ENCODE measurements around the gene GABRA5. TPM values are rescaled to one million over a fixed set of nuclear protein-coding genes. Genes with fewer than 3 reads are reported as not detected.

Gene GABRA5
- total and polyA plus RNA-seq, 2 of the 4 experiments (the other 2 are of a cell fraction) = 4.0 to 7.3 TPM

DNA sequence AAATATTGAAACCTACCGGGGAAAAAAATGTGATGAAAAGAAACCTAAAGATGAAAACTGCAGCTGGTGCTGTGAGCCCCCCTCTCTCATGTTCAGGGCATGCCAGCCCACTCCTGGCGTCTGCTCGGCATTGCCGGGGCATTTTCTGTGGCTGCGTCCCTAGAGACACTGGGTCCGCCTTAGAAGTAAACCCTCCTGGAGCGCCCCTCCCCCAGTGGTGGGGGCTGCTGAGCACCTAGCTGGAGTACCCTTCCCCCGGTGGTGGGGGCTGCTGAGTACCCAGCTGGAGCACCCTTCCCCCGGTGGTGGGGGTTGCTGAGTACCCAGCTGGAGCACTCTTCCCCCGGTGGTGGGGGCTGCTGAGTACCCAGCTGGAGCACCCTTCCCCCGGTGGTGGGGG lies 24.5 kb upstream of the GABRA5 start:
- no peak overlapping the region for H2BK20ac ChIP-seq (ENCODE audit: low read depth, low read length)
- no peak overlapping the region for H2AK9ac ChIP-seq (replicated peaks; ENCODE audit: low read depth, low read length, poor library complexity)
- H3K79me1 ChIP-seq (ENCODE audit: low read depth in 1 of 2, low read length in 2 of 2) = no peaks in the 10 kb centered on the region
- H3K4me1 ChIP-seq (ENCODE audit: control insufficient read depth, insufficient read depth, low read length) = no peaks in the 10 kb centered on the region
- H3K18ac ChIP-seq (ENCODE audit: low read depth, low read length) = no peak overlapping the region
- no peak overlapping the region for H3K56ac ChIP-seq (ENCODE audit: extremely low read depth, insufficient read depth, low read length)
- H3K36me3 ChIP-seq (ENCODE audit: control insufficient read depth, insufficient read depth, low read length) = no peaks in the 10 kb centered on the region
- peaks cover 5% of the 10 kb centered on the region; the same call in 1 of the 2 replicates for H3K9me3 ChIP-seq (ENCODE audit: control insufficient read depth, insufficient read depth, low read length)
- H3K9ac ChIP-seq (ENCODE audit: low read depth, low read length) = no peak overlapping the region
- H3K27me3 ChIP-seq (ENCODE audit: control insufficient read depth, insufficient read depth, low read length) = no peaks in the 10 kb centered on the region
- ChIA-PET CTCF (no interaction called here), POLR2A (ENCODE audit: unreplicated experiment) (no interaction called here)
- H3K4ac ChIP-seq (ENCODE audit: low read depth, low read length) = no peak overlapping the region
- no peak overlapping the region for H2BK5ac ChIP-seq (ENCODE audit: low read depth, low read length, poor library complexity, severe bottlenecking)
- H4K5ac ChIP-seq (ENCODE audit: low read depth, low read length) = no peak overlapping the region
- no peak overlapping the region for H2BK15ac ChIP-seq (ENCODE audit: low read depth, low read length)
- in situ Hi-C loops (cut with MboI; ENCODE audit: low sequenced_read_pairs) (no loop called here), dilution Hi-C loops (cut with HindIII; ENCODE audit: low sequenced_read_pairs, unreplicated experiment) (no loop called here), intact Hi-C loops (cut with micrococcal nuclease) (no loop called here)
- H3K4me3 ChIP-seq (ENCODE audit: insufficient read depth, low read depth, low read length) = no peak overlapping the region
- H2AK5ac ChIP-seq (ENCODE audit: low read depth, low read length) = no peak overlapping the region
- no TSS peak for BruUV-seq (replicated peaks)
- H4K91ac ChIP-seq (ENCODE audit: insufficient read depth, low read depth, low read length) = no peak overlapping the region
- ATAC-seq (ENCODE audit: low read depth) (no peak), DNase-seq (no peak)
- H3K27ac ChIP-seq (ENCODE audit: insufficient read depth, low read length) = no peak overlapping the region
- no peak overlapping the region for H3K4me2 ChIP-seq (ENCODE audit: low read depth, low read length)
- TF ChIP-seq CHD1 (IDR thresholded peaks at IDR 0.05; ENCODE audit: low read depth, low read length) (no peak), MXI1 (IDR thresholded peaks at IDR 0.05; ENCODE audit: borderline replicate concordance, low read depth, low read length) (no peak), SMC3 (IDR thresholded peaks at IDR 0.05; ENCODE audit: low read depth, low read length) (no peak), CEBPB (IDR thresholded peaks at IDR 0.05; ENCODE audit: low read depth, low read length) (no peak), NFE2L2 (IDR thresholded peaks at IDR 0.05; ENCODE audit: low read depth, low read length) (no peak), BHLHE40 (IDR thresholded peaks at IDR 0.05; ENCODE audit: low read depth, low read length) (no peak), FOS (IDR thresholded peaks at IDR 0.05; ENCODE audit: low read depth, low read length) (no peak), RCOR1 (IDR thresholded peaks at IDR 0.05; ENCODE audit: insufficient replicate concordance, low read length) (no peak), RAD21 (IDR thresholded peaks at IDR 0.05; ENCODE audit: low read length) (no peak)
- TF ChIP-seq, protein P1, sequence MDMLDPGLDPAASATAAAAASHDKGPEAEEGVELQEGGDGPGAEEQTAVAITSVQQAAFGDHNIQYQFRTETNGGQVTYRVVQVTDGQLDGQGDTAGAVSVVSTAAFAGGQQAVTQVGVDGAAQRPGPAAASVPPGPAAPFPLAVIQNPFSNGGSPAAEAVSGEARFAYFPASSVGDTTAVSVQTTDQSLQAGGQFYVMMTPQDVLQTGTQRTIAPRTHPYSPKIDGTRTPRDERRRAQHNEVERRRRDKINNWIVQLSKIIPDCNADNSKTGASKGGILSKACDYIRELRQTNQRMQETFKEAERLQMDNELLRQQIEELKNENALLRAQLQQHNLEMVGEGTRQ (IDR thresholded peaks at IDR 0.05; ENCODE audit: low read depth, low read length) = no peak
- no peaks in the 10 kb centered on the region for H3K9me1 ChIP-seq (ENCODE audit: insufficient read depth, low read length)
- WGBS, 2 experiments (ENCODE audit: extremely low coverage in 2 of 2, insufficient read length in 1 of 2) = no CpG with 5 or more reads among the region's 11 CpGs
- H3K14ac ChIP-seq (replicated peaks; ENCODE audit: low read depth, low read length) = no peak overlapping the region
- no peaks in the 10 kb centered on the region for H4K20me1 ChIP-seq (ENCODE audit: insufficient read depth, low read length)
- no peak overlapping the region for H2BK120ac ChIP-seq (ENCODE audit: low read depth, low read length)
- no peak overlapping the region for H3K23ac ChIP-seq (ENCODE audit: low read depth, low read length)
- H2AFZ ChIP-seq (replicated peaks; ENCODE audit: low read length, poor library complexity) = no peak overlapping the region
- no peak overlapping the region for H4K8ac ChIP-seq (ENCODE audit: low read depth in 2 of 2, low read length in 2 of 2)

Measured in IMR-90 (cell line).